Liver (tissue), 9 donors: ENCODE data around the gene ATP4A. TPM values are rescaled to one million over a fixed set of nuclear protein-coding genes. Genes with fewer than 3 reads are reported as not detected.

ENCODE experiments used
- DNase-seq: peaks from one replicate; pipeline ENCODE4 v3.0.0-alpha.2; 2017; ENCODE audit warnings: low spot score
- H3K27ac ChIP-seq, 2 donors: one replicate each; pipeline ENCODE4 v1.7.0; 2013; ENCODE audit warnings: inconsistent platforms in 2 of 2, low read length in 2 of 2, control low read depth in 1 of 2, low read depth in 1 of 2, mild to moderate bottlenecking in 1 of 2
- H3K27me3 ChIP-seq, 4 donors: one replicate each; pipeline versions ENCODE4 v1.6.1 to v1.7.0; 2013; ENCODE audit warnings: low read length in 3 of 4, inconsistent platforms in 1 of 4, mild to moderate bottlenecking in 1 of 4, moderate library complexity in 1 of 4; ENCODE audit not compliant: control insufficient read depth in 4 of 4, insufficient read depth in 4 of 4
- H3K36me3 ChIP-seq, 4 donors: one replicate each; pipeline versions ENCODE4 v1.6.1 to v1.7.0; 2013; ENCODE audit warnings: low read length in 3 of 4, mild to moderate bottlenecking in 3 of 4, low read depth in 1 of 4, moderate library complexity in 1 of 4; ENCODE audit not compliant: control insufficient read depth in 4 of 4, insufficient read depth in 3 of 4
- H3K4me1 ChIP-seq, 4 donors: one replicate each; pipeline versions ENCODE4 v1.6.1 to v1.7.0; 2013; ENCODE audit warnings: low read length in 3 of 4, mild to moderate bottlenecking in 3 of 4, moderate library complexity in 1 of 4; ENCODE audit not compliant: control insufficient read depth in 4 of 4, insufficient read depth in 4 of 4
- H3K4me3 ChIP-seq, 3 donors: one replicate each; pipeline versions ENCODE4 v1.6.1 to v1.7.0; 2013; ENCODE audit warnings: low read length in 3 of 3, control low read depth in 1 of 3, low read depth in 1 of 3, mild to moderate bottlenecking in 1 of 3
- H3K9ac ChIP-seq, 2 donors: one replicate each; pipeline ENCODE4 v1.7.0; 2013; ENCODE audit warnings: low read length in 2 of 2, mild to moderate bottlenecking in 2 of 2, moderate library complexity in 2 of 2, control low read depth in 1 of 2, low read depth in 1 of 2
- H3K9me3 ChIP-seq, 4 donors: one replicate each; pipeline versions ENCODE4 v1.6.1 to v1.7.0; 2013; ENCODE audit warnings: low read length in 3 of 4; ENCODE audit not compliant: control insufficient read depth in 4 of 4
- ATF3 ChIP-seq: IDR thresholded peaks from 2 replicates; pipeline ENCODE4 v1.6.1; 2016; ENCODE audit warnings: antibody characterized with exemption
- CTCF ChIP-seq: fragments of 150-350 bp; IDR thresholded peaks from 2 replicates; pipeline ENCODE4 v1.5.1; 2017; ENCODE audit warnings: improper control_type of control experiment, low read depth, low read length; ENCODE audit not compliant: missing input control
- EGR1 ChIP-seq, 2 donors: IDR thresholded peaks; 2 replicates each; pipeline ENCODE4 v1.6.1; 2016 to 2018; ENCODE audit warnings: antibody characterized with exemption in 2 of 2, low read depth in 2 of 2
- FOXA1 ChIP-seq: IDR thresholded peaks from 2 replicates; pipeline ENCODE4 v1.6.1; 2016; ENCODE audit warnings: antibody characterized with exemption
- FOXA2 ChIP-seq: IDR thresholded peaks from 2 replicates; pipeline ENCODE4 v1.6.1; 2016; ENCODE audit warnings: antibody characterized with exemption
- GABPA ChIP-seq, 2 donors: IDR thresholded peaks in 1 of 2; conservative IDR thresholded peaks in 1 of 2; 2 replicates each; pipeline ENCODE4 v1.6.1; 2016; ENCODE audit warnings: antibody characterized with exemption in 2 of 2, mild to moderate bottlenecking in 1 of 2, moderate library complexity in 1 of 2
- HNF4A ChIP-seq, 2 donors: conservative IDR thresholded peaks; 2 replicates each; pipeline ENCODE4 v1.6.1; 2016; ENCODE audit warnings: antibody characterized with exemption in 2 of 2, mild to moderate bottlenecking in 2 of 2
- JUND ChIP-seq, 2 donors: IDR thresholded peaks; 2 replicates each; pipeline ENCODE4 v1.6.1; 2016; ENCODE audit warnings: antibody characterized with exemption in 2 of 2
- MAX ChIP-seq: IDR thresholded peaks from 2 replicates; pipeline ENCODE4 v1.6.1; 2016; ENCODE audit warnings: antibody characterized with exemption
- NR2F2 ChIP-seq: IDR thresholded peaks from 2 replicates; pipeline ENCODE4 v1.6.1; 2016; ENCODE audit warnings: antibody characterized with exemption
- RAD21 ChIP-seq, 2 donors: IDR thresholded peaks; 2 replicates each; pipeline ENCODE4 v1.6.1; 2016; ENCODE audit warnings: antibody characterized with exemption in 2 of 2, mild to moderate bottlenecking in 2 of 2
- REST ChIP-seq: IDR thresholded peaks from 2 replicates; pipeline ENCODE4 v1.6.1; 2016; ENCODE audit warnings: antibody characterized with exemption, mild to moderate bottlenecking
- RXRA ChIP-seq, 2 donors: IDR thresholded peaks; 2 replicates each; pipeline ENCODE4 v1.6.1; 2017 to 2018; ENCODE audit warnings: antibody characterized with exemption in 2 of 2, mild to moderate bottlenecking in 1 of 2
- SP1 ChIP-seq: IDR thresholded peaks from 2 replicates; pipeline ENCODE4 v1.6.1; 2018; ENCODE audit warnings: antibody characterized with exemption, mild to moderate bottlenecking
- TAF1 ChIP-seq: conservative IDR thresholded peaks from 2 replicates; pipeline ENCODE4 v1.6.1; 2016; ENCODE audit warnings: antibody characterized with exemption, mild to moderate bottlenecking
- YY1 ChIP-seq: IDR thresholded peaks from 2 replicates; pipeline ENCODE4 v1.6.1; 2016; ENCODE audit warnings: antibody characterized with exemption, mild to moderate bottlenecking
- WGBS: extraction: QIAGEN DNeasy Blood & Tissue Kit; methylation state at CpG from one replicate; pipeline ENCODE4 v1.1.7; 2013; 5-methylcytosine and 5-hydroxymethylcytosine counted together
- polyA plus RNA-seq, 2 donors: library from polyadenylated mRNA; stranded (reverse) in 1 of 2; unstranded in 1 of 2; fragments of 200-250 nt in 1 of 2; fragments of >200 nt in 1 of 2; fragmentation: Nextera tagmentation in 1 of 2; extraction: Ambion mirVana in 1 of 2; gene quantifications; one replicate each; pipeline versions ENCODE4 v1.2.1 to v1.2.3, GENCODE V29; 2013 to 2015
- total RNA-seq, 2 donors: library from RNA; depleted of rRNA; stranded (reverse); fragments of >200 nt; gene quantifications; one replicate each; pipeline ENCODE4 v1.2.3, GENCODE V29; 2014
- donor health status: healthy.
- donor health status: healthy.
- donor health status: healthy.
- donor health status: healthy.
- donor health status: healthy.

Gene ATP4A
- total and polyA plus RNA-seq, 4 donors = not detected

- H3K4me3 ChIP-seq = no peak overlapping the region
- DNase-seq = no peak
Measured at GRCh38 chr19:35562336-35562735, 1.1 kb downstream of the ATP4A start.

More at GRCh38 chr19:35562336-35562735, 1.1 kb downstream of the ATP4A start:
- no peaks in the 10 kb centered on the region for H3K36me3 ChIP-seq
- peaks cover 0 to 7% (median 4%) of the 10 kb centered on the region in 4 donors for H3K4me1 ChIP-seq
- no peak overlapping the region for H3K27ac ChIP-seq
- peaks cover 0 to 7% (median 3%) of the 10 kb centered on the region in 4 donors for H3K27me3 ChIP-seq
- TF ChIP-seq FOXA2 = no peak
- no peak for TF ChIP-seq REST
- no peak for TF ChIP-seq RXRA (IDR thresholded peaks at IDR 0.05)
- no peak for TF ChIP-seq YY1
- TF ChIP-seq RAD21 (IDR thresholded peaks at IDR 0.05) = no peak
- no peak for TF ChIP-seq CTCF
- TF ChIP-seq GABPA (IDR thresholded peaks at IDR 0.05 in 1 of 2, conservative IDR thresholded peaks at IDR 0.05 in 1 of 2) = no peak
- no peak for TF ChIP-seq HNF4A (conservative IDR thresholded peaks at IDR 0.05)
- no peak for TF ChIP-seq SP1
- TF ChIP-seq NR2F2 = no peak
- no peak for TF ChIP-seq TAF1
- no peak for TF ChIP-seq FOXA1
- TF ChIP-seq JUND (IDR thresholded peaks at IDR 0.05) = no peak
- no peak for TF ChIP-seq ATF3
- TF ChIP-seq EGR1 (IDR thresholded peaks at IDR 0.05; ENCODE audit: low read depth in 2 of 2) = no peak
- no peak for TF ChIP-seq MAX
- 59% methylated on average over 17 of the region's 17 CpGs for WGBS
- no peaks in the 10 kb centered on the region for H3K9me3 ChIP-seq
- no peak overlapping the region for H3K9ac ChIP-seq
